SU-DHL-6 (cell line): ENCODE data around the gene MAPK11.

Experiments
- H2AFZ ChIP-seq: fragments of 200-600 bp; sonication (generic); 2 replicates; pipeline ENCODE4 v1.6.1; 2014; ENCODE audit warnings: low read depth, mild to moderate bottlenecking, moderate library complexity, mixed read lengths, antibody characterized with exemption, low read length; ENCODE audit not compliant: severe bottlenecking
- H3F3A ChIP-seq: fragments of 200-600 bp; shearing (Covaris generic); 2 replicates; pipeline ENCODE4 v1.6.0; 2016; ENCODE audit warnings: antibody characterized with exemption, mild to moderate bottlenecking; ENCODE audit not compliant: insufficient read depth
- H3K27ac ChIP-seq: fragments of 200-600 bp; sonication (generic); 2 replicates; pipeline ENCODE4 v1.5.1; 2016; ENCODE audit warnings: low read depth, mild to moderate bottlenecking, low read length, moderate library complexity, mixed read lengths
- H3K27me3 ChIP-seq: fragments of 200-600 bp; sonication (generic), shearing (Covaris generic); 2 replicates; pipeline ENCODE4 v1.6.0; 2014; ENCODE audit warnings: mild to moderate bottlenecking, low read length
- H3K36me3 ChIP-seq: fragments of 200-600 bp; sonication (generic); 2 replicates; pipeline ENCODE4 v1.6.1; 2014; ENCODE audit warnings: mild to moderate bottlenecking, low read length, mixed read lengths
- H3K4me2 ChIP-seq: fragments of 300-600, 200-600 bp; shearing (Covaris generic), sonication (generic); 2 replicates; pipeline ENCODE4 v1.6.0; 2014; ENCODE audit warnings: low read length, low read depth, mild to moderate bottlenecking; ENCODE audit not compliant: poor library complexity, severe bottlenecking
- H3K4me3 ChIP-seq: fragments of 200-600 bp; sonication (generic); 2 replicates; pipeline ENCODE4 v1.5.1; 2014; ENCODE audit warnings: antibody characterized with exemption, low read length, mild to moderate bottlenecking, mixed read lengths; ENCODE audit not compliant: insufficient read depth, poor library complexity, severe bottlenecking
- H3K79me2 ChIP-seq: fragments of 200-600 bp; sonication (generic); 2 replicates; pipeline ENCODE4 v1.6.1; 2014; ENCODE audit warnings: mild to moderate bottlenecking, low read length, moderate library complexity; ENCODE audit not compliant: insufficient read depth
- H3K9ac ChIP-seq: fragments of 200-600 bp; sonication (generic); 2 replicates; pipeline ENCODE4 v1.7.0; 2014; ENCODE audit warnings: mild to moderate bottlenecking, low read length
- H3K9me2 ChIP-seq: fragments of 200-600 bp; sonication (generic); replicated peaks from 2 replicates; pipeline ENCODE4 v1.6.1; 2014; ENCODE audit warnings: low read length; ENCODE audit not compliant: insufficient read depth
- H3K9me3 ChIP-seq: fragments of 200-600 bp; sonication (generic); 2 replicates; pipeline ENCODE4 v1.6.1; 2014; ENCODE audit warnings: low read length, mixed read lengths; ENCODE audit not compliant: insufficient read depth
- H4K20me1 ChIP-seq: fragments of 200-600 bp; sonication (generic); 2 replicates; pipeline ENCODE4 v1.6.1; 2014; ENCODE audit warnings: low read depth, mild to moderate bottlenecking, antibody characterized with exemption, low read length, moderate library complexity, mixed read lengths
- EZH2phosphoT487 ChIP-seq: fragments of 200-600 bp; sonication (generic), shearing (Covaris generic); conservative IDR thresholded peaks from 2 replicates; pipeline ENCODE4 v1.6.1; 2018; ENCODE audit warnings: mild to moderate bottlenecking, antibody characterized with exemption, low read length, moderate library complexity, mixed read lengths
- TF ChIP-seq, protein P1 (sequence below): fragments of 200-600 bp; sonication (generic); IDR thresholded peaks from one replicate; pipeline ENCODE4 v1.5.1; 2017; ENCODE audit warnings: antibody characterized with exemption, mild to moderate bottlenecking, low read length, moderate library complexity; ENCODE audit not compliant: insufficient read depth, poor library complexity, severe bottlenecking

MAPK11 gene

DNA sequence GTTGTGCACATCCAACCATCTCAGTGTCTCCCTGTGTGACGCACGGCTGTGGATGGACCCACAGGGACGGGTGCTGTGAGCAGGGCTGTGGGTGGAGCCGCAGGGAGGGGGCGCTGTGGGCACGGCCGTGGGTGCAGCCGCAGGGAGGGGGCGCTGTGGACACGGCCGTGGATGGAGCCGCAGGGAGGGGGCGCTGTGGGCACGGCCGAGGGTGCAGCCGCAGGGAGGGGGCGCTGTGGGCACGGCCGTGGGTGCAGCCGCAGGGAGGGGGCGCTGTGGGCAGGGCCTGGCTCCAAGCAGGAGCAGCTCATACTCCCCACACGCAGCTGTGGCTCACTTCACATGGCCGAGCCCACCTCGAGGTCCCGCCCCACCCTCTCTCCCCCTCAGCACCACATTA lies 6.0 kb upstream of the MAPK11 start:
- H3K36me3 ChIP-seq, result no peaks in the 10 kb centered on the region
- H3K4me2 ChIP-seq, result no peak overlapping the region

DNA sequence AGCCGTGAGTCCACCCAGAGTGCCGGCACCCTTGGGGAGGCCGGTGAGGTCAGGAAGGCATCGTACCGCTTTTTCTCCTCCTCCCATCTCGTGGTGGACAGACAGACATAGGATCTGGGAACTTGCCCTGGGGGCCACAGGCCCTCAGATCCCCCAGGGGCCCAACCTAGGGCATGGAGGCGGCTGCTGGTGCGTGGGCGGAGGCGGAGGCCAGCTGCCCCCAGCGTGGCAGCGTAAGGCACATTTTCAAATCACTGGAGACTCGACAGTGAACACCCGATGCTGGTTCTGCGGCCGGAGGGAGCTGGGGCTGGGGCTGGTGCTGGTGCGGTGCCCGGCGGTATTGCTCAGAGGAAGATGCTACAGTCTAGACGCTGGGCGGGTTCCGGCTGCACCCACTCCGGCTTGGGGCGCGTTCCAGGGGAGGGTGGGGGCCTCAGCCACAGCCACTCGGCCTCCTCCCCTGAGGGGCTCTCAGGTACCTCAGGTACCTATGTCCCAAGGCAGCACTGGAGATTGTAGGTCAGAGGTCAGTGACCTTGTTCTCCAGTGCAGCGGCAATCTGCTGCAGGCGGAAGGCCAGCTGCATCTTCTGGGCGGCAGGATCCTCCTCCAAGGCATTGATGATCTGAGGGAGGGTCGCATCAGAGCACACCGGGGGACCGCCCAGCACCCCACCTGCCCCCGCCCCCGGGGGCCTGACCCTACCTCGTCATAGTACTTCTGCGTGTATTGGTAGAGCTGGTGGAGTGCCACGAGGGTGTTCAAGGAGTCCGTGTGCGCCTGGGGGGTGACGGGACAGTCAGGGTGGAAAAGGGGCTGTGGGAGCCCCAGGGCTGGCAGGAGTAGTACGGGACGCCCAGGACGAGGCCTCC lies 5.2 kb upstream of the MAPK11 start:
- Histone ChIP-seq H3K9me2 (no peaks in the 10 kb centered on the region), H4K20me1 (no peaks in the 10 kb centered on the region), H2AFZ (no peak overlapping the region), H3K79me2 (no peaks in the 10 kb centered on the region), H3K27me3 (no peaks in the 10 kb centered on the region), H3K36me3 (no peaks in the 10 kb centered on the region), H3K9me3 (no peaks in the 10 kb centered on the region), H3K27ac (no peak overlapping the region), H3K4me3 (no peak overlapping the region), H3K4me2 (no peak overlapping the region), H3F3A (peaks cover 14% of the 10 kb centered on the region), H3K9ac (no peak overlapping the region)
- no peak for TF ChIP-seq EZH2phosphoT487
- TF ChIP-seq, protein P1, sequence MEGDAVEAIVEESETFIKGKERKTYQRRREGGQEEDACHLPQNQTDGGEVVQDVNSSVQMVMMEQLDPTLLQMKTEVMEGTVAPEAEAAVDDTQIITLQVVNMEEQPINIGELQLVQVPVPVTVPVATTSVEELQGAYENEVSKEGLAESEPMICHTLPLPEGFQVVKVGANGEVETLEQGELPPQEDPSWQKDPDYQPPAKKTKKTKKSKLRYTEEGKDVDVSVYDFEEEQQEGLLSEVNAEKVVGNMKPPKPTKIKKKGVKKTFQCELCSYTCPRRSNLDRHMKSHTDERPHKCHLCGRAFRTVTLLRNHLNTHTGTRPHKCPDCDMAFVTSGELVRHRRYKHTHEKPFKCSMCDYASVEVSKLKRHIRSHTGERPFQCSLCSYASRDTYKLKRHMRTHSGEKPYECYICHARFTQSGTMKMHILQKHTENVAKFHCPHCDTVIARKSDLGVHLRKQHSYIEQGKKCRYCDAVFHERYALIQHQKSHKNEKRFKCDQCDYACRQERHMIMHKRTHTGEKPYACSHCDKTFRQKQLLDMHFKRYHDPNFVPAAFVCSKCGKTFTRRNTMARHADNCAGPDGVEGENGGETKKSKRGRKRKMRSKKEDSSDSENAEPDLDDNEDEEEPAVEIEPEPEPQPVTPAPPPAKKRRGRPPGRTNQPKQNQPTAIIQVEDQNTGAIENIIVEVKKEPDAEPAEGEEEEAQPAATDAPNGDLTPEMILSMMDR, result no peak

More for the DNA sequence above, 6.0 kb upstream of the MAPK11 start:
- Histone ChIP-seq H3K27ac (peak overlapping the region; percentile 47), H3K9ac (no peak overlapping the region), H3K79me2 (no peaks in the 10 kb centered on the region), H3F3A (peaks cover 14% of the 10 kb centered on the region), H2AFZ (no peak overlapping the region), H3K9me3 (no peaks in the 10 kb centered on the region), H3K9me2 (no peaks in the 10 kb centered on the region), H3K27me3 (no peaks in the 10 kb centered on the region), H4K20me1 (no peaks in the 10 kb centered on the region), H3K4me3 (no peak overlapping the region)
- no peak for TF ChIP-seq EZH2phosphoT487
- TF ChIP-seq, protein P1, result peak; percentile 88

DNA sequence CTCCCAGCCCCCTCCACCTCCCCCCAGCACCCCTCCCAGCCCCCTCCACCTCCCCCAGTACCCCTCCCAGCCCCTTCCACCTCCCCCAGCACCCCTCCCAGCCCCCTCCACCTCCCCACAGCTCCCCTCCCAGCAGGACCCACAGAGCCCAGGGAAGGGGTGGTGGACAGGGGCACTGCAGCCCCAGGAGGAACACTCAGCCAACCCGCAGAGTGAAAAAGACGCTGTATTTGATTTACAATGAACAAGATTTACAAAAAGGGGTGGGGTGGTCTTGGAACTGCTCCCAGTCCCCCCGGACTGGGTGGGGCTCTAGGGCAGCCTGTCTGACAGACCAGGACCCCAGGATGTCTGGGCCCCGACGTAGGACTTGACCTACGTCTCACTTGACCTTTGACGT lies 4.6 kb upstream of the MAPK11 start:
- H3K9ac ChIP-seq, result no peak overlapping the region
- no peaks in the 10 kb centered on the region for H3K9me3 ChIP-seq

More for the DNA sequence above, 4.6 kb upstream of the MAPK11 start:
- H3F3A ChIP-seq, result peaks cover 14% of the 10 kb centered on the region
- H3K27ac ChIP-seq, result no peak overlapping the region
- no peaks in the 10 kb centered on the region for H3K27me3 ChIP-seq
- no peak overlapping the region for H3K4me2 ChIP-seq
- no peaks in the 10 kb centered on the region for H3K36me3 ChIP-seq
- no peaks in the 10 kb centered on the region for H3K79me2 ChIP-seq
- H3K4me3 ChIP-seq, result no peak overlapping the region
- H4K20me1 ChIP-seq, result no peaks in the 10 kb centered on the region
- no peak for TF ChIP-seq EZH2phosphoT487
- TF ChIP-seq, protein P1, result no peak
- no peaks in the 10 kb centered on the region for H3K9me2 ChIP-seq
- no peak overlapping the region for H2AFZ ChIP-seq
